Esophagus squamous epithelium (tissue), 4 donors: ENCODE data around the gene SLC26A4.

Experiments used
- CTCF ChIP-seq, 6 experiments: fragments of 450-650 bp in 4 of 6; fragments of 200-600 bp in 2 of 6; sonication (generic) in 2 of 6; IDR thresholded peaks; one replicate each; pipeline ENCODE4 v1.5.1; 2016 to 2019; ENCODE audit warnings: antibody characterized with exemption in 6 of 6, mild to moderate bottlenecking in 4 of 6, moderate library complexity in 4 of 6
- POLR2A ChIP-seq, 4 donors: fragments of 450-650 bp; IDR thresholded peaks; one replicate each; pipeline ENCODE4 v1.6.1; 2017; ENCODE audit warnings: antibody characterized with exemption in 4 of 4, mild to moderate bottlenecking in 4 of 4, moderate library complexity in 3 of 4

- TF ChIP-seq CTCF (IDR thresholded peaks at IDR 0.05), result no peak
- no peak for TF ChIP-seq POLR2A (IDR thresholded peaks at IDR 0.05)
Observed at GRCh38 chr7:107642501-107642900, 18.1 kb upstream of the SLC26A4 start.
